ENCODE results near the gene DSPP. TPM values are rescaled to one million over a fixed set of nuclear protein-coding genes. Genes with fewer than 3 reads are reported as not detected.

DSPP gene
- total RNA-seq, 2 donors from 2014 or later, result not detected

- DNase-seq (ENCODE audit: low spot score), result no peak
- H3K9me3 ChIP-seq, result no peaks in the 10 kb centered on the region
- WGBS, result 56% methylated on average over 1 of the region's 1 CpG
- no peak overlapping the region for H3K4me3 ChIP-seq
- no peaks in the 10 kb centered on the region for H3K27me3 ChIP-seq (replicated peaks; ENCODE audit: insufficient read depth)
- no peaks in the 10 kb centered on the region for H3K36me3 ChIP-seq
- H3K27ac ChIP-seq, result no peak overlapping the region
- H3K4me1 ChIP-seq (replicated peaks), result no peaks in the 10 kb centered on the region
- TF ChIP-seq CTCF (IDR thresholded peaks at IDR 0.05) (no peak), POLR2A (IDR thresholded peaks at IDR 0.05) (no peak), POLR2AphosphoS5 (IDR thresholded peaks at IDR 0.05) (no peak)
- intact Hi-C loops (cut with DNase I), result no loop called here
Measured at GRCh38 chr4:87654487-87655044, 46.2 kb downstream of the DSPP start.

GRCh38 chr4:87657525-87657924, 49.2 kb downstream of the DSPP start:
- no peak overlapping the region for H3K4me3 ChIP-seq
- H3K27me3 ChIP-seq (replicated peaks; ENCODE audit: insufficient read depth), result no peaks in the 10 kb centered on the region
- H3K27ac ChIP-seq, result no peak overlapping the region
- TF ChIP-seq POLR2A (IDR thresholded peaks at IDR 0.05), result no peak
- TF ChIP-seq POLR2AphosphoS5 (IDR thresholded peaks at IDR 0.05), result no peak
- no peak for TF ChIP-seq CTCF (IDR thresholded peaks at IDR 0.05)
- 86% methylated on average over 3 of the region's 3 CpGs for WGBS
- no peak for DNase-seq (ENCODE audit: low spot score)
- H3K4me1 ChIP-seq (replicated peaks), result peaks cover 2% of the 10 kb centered on the region
- H3K36me3 ChIP-seq, result no peaks in the 10 kb centered on the region
- intact Hi-C loops (cut with DNase I), result no loop called here
- H3K9me3 ChIP-seq, result no peaks in the 10 kb centered on the region

- Histone ChIP-seq H3K27me3 (replicated peaks; ENCODE audit: insufficient read depth) (no peaks in the 10 kb centered on the region), H3K9me3 (no peaks in the 10 kb centered on the region), H3K4me3 (no peak overlapping the region), H3K4me1 (replicated peaks) (peaks cover 2% of the 10 kb centered on the region), H3K36me3 (no peaks in the 10 kb centered on the region), H3K27ac (no peak overlapping the region)
- 35% methylated on average over 3 of the region's 3 CpGs for WGBS
- TF ChIP-seq CTCF (IDR thresholded peaks at IDR 0.05) (no peak), POLR2AphosphoS5 (IDR thresholded peaks at IDR 0.05) (peak; percentile 47), POLR2A (IDR thresholded peaks at IDR 0.05) (no peak)
- intact Hi-C loops (cut with DNase I), result no loop called here
- peak; percentile 19 for DNase-seq (ENCODE audit: low spot score)
Measured at GRCh38 chr4:87659247-87659931, 51.1 kb downstream of the DSPP start.

- no peak overlapping the region for H3K27ac ChIP-seq
- 82% methylated on average over 9 of the region's 9 CpGs for WGBS
- no peaks in the 10 kb centered on the region for H3K27me3 ChIP-seq (replicated peaks; ENCODE audit: insufficient read depth)
- H3K9me3 ChIP-seq, result no peaks in the 10 kb centered on the region
- H3K4me1 ChIP-seq (replicated peaks), result peaks cover 2% of the 10 kb centered on the region
- intact Hi-C loops (cut with DNase I), result no loop called here
- H3K4me3 ChIP-seq, result no peak overlapping the region
- TF ChIP-seq CTCF (IDR thresholded peaks at IDR 0.05) (no peak), POLR2A (IDR thresholded peaks at IDR 0.05) (no peak), POLR2AphosphoS5 (IDR thresholded peaks at IDR 0.05) (no peak)
- DNase-seq (ENCODE audit: low spot score), result no peak
- no peaks in the 10 kb centered on the region for H3K36me3 ChIP-seq
Measured at GRCh38 chr4:87662871-87663270, 54.5 kb downstream of the DSPP start.

Other genes with a start within 250 kb of the DSPP start
- gene HSD17B11, start 217.3 kb upstream of the DSPP start, total RNA-seq, result 10 to 100 TPM; 38.2 to 45.2 TPM
- gene NUDT9, start 186.0 kb upstream of the DSPP start, total RNA-seq, result 10 to 100 TPM; 30.4 to 37.9 TPM
- gene SPARCL1, start 79.2 kb upstream of the DSPP start, total RNA-seq, result 100 to 1,000 TPM; 248 to 377 TPM
- not detected for gene DMP1, start 41.8 kb downstream of the DSPP start, total RNA-seq
- not detected for gene IBSP, start 191.0 kb downstream of the DSPP start, total RNA-seq
- gene MEPE, start 224.4 kb downstream of the DSPP start, total RNA-seq, result not detected